HCT116 (cell line): Measurements from ENCODE around the gene FBXO42.
"Not testable (repeated sequence)": the region's sequence is repeated elsewhere in the genome, so short reads cannot be mapped to it uniquely, and the experiment has no call there.

Source experiments
- CTCF ChIP-seq, 3 experiments: fragments of 200-600 bp in 1 of 3; sonication (generic) in 1 of 3; IDR thresholded peaks in 2 of 3; conservative IDR thresholded peaks in 1 of 3; 2 replicates each; pipeline ENCODE4 v1.5.1; 2012 to 2017; ENCODE audit warnings: low read depth in 2 of 3, low read length in 2 of 3, antibody characterized with exemption in 1 of 3, borderline replicate concordance in 1 of 3, control low read depth in 1 of 3, mild to moderate bottlenecking in 1 of 3, mixed read lengths in 1 of 3, mixed run types in 1 of 3, moderate library complexity in 1 of 3; ENCODE audit not compliant: insufficient read depth in 1 of 3
- EZH2 ChIP-seq: fragments of 200-600 bp; sonication (generic); IDR thresholded peaks from 2 replicates; pipeline ENCODE4 v1.6.1; 2017; ENCODE audit warnings: antibody characterized with exemption, mixed run types
- POLR2A ChIP-seq: IDR thresholded peaks from 2 replicates; pipeline ENCODE4 v1.7.0; 2011; ENCODE audit warnings: borderline replicate concordance; ENCODE audit not compliant: insufficient read depth, insufficient read length; ENCODE audit errors: extremely low read depth
- RAD21 ChIP-seq: IDR thresholded peaks from 2 replicates; pipeline ENCODE4 v1.6.1; 2012; ENCODE audit warnings: low read depth, mild to moderate bottlenecking
- SRF ChIP-seq: IDR thresholded peaks from 2 replicates; pipeline ENCODE4 v1.6.1; 2012; ENCODE audit warnings: low read depth
- ZNF274 ChIP-seq: fragments of 200-500 bp; sonication (Bioruptor generic); IDR thresholded peaks from 2 replicates; pipeline ENCODE4 v1.6.1; 2014; ENCODE audit warnings: mild to moderate bottlenecking, low read depth, low read length, inconsistent platforms

- not testable (repeated sequence) for TF ChIP-seq CTCF (IDR thresholded peaks at IDR 0.05 in 2 of 3, conservative IDR thresholded peaks at IDR 0.05 in 1 of 3; ENCODE audit: borderline replicate concordance in 1 of 3, insufficient read depth in 1 of 3, low read depth in 2 of 3, low read length in 2 of 3); ZNF274; SRF; POLR2A; RAD21; EZH2
These were observed 12.8 kb upstream of the FBXO42 start for GRCh38 chr1:16365146-16365498.
